ENCODE measurements around the gene HACD2. TPM values are rescaled to one million over a fixed set of nuclear protein-coding genes. Genes with fewer than 3 reads are reported as not detected.

The HACD2 gene
- total and polyA plus RNA-seq, 4 donors: 8.8 to 17.2 (median 12.8) TPM

DNA sequence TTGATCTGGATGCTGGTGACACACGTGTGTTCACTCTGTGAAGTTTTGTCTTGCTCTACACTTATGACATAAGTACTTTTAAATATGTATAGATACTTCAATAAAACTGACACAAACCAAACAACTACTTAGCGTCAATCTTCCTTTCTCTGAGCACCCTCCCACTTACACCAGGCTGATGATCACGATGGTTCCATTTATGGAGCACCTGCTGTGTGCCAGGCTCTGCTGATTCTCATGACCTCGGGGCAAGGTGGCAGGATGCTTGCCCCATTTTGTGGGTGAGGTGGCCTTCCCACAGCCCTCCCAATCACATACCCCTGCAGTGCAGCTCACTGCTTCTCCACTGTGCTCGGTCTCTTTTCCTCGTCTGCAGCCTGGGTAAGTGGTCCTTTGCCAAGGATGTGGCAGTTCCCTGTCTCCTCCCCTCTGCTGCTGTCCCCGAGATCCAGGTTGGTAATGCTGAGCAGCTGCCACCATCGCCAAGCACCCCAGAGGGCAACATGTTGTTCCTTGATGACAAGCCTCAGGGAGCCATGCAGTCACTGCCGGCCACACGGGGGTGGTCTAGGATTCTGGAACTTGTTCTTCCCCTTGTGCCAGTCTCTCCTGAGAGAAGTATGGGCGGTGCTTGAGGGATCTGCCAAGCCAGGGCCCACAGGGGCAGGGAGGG, 115.4 kb downstream of the HACD2 start:
- intact Hi-C loops (cut with DNase I): no loop called here
- no peak for DNase-seq
- Histone ChIP-seq H3K9me3 (ENCODE audit: control insufficient read depth, low read length) (no peaks in the 10 kb centered on the region), H3K36me3 (ENCODE audit: control insufficient read depth in 1 of 2, insufficient read depth in 2 of 2, low read length in 1 of 2) (no peaks in the 10 kb centered on the region), H3K4me1 (ENCODE audit: control insufficient read depth in 1 of 2, insufficient read depth in 2 of 2, low read length in 2 of 2) (no peaks in the 10 kb centered on the region), H3K27me3 (ENCODE audit: control insufficient read depth in 1 of 2, insufficient read depth in 2 of 2, low read length in 1 of 2) (no peaks in the 10 kb centered on the region), H3K4me3 (ENCODE audit: low read length in 2 of 2) (no peak overlapping the region), H3K27ac (ENCODE audit: low read depth in 1 of 2, low read length in 2 of 2) (no peak overlapping the region)
- no peak for ATAC-seq (ENCODE audit: low FRiP score)
- 72 to 76% methylated on average over 11 of the region's 11 CpGs for WGBS, 2 donors

DNA sequence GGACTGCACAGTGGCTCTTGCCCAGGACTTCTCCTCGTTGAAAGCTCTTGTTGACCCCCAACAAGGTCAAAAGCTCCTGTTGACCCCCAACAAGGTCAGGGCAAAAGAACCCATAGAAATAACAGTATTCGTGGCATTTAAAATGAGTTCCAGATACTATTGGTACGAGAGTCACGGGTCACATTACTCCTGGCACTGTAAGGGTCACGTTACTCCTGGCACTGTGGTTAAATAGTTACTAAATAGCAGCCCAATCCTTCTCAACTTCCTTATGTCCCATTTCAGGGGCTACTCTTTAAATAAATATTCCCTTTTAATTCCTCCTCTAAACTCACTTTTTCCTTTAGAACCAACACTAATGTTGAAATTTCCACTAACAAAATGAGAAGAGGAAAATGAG, 117.8 kb downstream of the HACD2 start:
- ATAC-seq (ENCODE audit: low FRiP score) (no peak), DNase-seq (no peak)

DNA sequence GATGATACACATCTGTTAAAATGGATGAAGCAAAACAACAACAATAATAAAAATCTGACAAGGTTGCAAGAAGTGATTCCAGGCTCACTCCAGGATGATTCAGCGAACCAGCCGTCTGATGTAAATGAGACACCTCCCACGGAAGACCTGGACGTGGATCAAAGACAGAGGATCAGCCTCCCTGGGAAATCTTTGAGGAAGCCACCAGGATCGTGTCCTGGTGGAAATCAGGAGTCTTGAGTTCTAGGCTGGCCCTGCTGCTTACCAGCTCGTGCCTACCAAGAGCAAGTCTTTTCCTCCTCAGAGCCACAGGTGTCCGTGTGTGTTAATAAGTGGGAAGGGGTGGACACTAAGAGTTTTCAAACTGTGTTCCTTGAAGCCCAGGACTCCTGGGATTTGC, 120.6 kb downstream of the HACD2 start:
- WGBS, 2 donors: 86 to 89% methylated on average over 7 of the region's 7 CpGs
- no peaks in the 10 kb centered on the region for H3K27me3 ChIP-seq (ENCODE audit: control insufficient read depth in 1 of 2, insufficient read depth in 2 of 2, low read length in 1 of 2)

More for the DNA sequence above, 117.8 kb downstream of the HACD2 start:
- H3K4me1 ChIP-seq (ENCODE audit: control insufficient read depth in 1 of 2, insufficient read depth in 2 of 2, low read length in 2 of 2): no peaks in the 10 kb centered on the region
- H3K27ac ChIP-seq (ENCODE audit: low read depth in 1 of 2, low read length in 2 of 2): no peak overlapping the region
- intact Hi-C loops (cut with DNase I): no loop called here
- no peaks in the 10 kb centered on the region for H3K27me3 ChIP-seq (ENCODE audit: control insufficient read depth in 1 of 2, insufficient read depth in 2 of 2, low read length in 1 of 2)
- no peak overlapping the region for H3K4me3 ChIP-seq (ENCODE audit: low read length in 2 of 2)
- no peaks in the 10 kb centered on the region for H3K9me3 ChIP-seq (ENCODE audit: control insufficient read depth, low read length)
- no peaks in the 10 kb centered on the region for H3K36me3 ChIP-seq (ENCODE audit: control insufficient read depth in 1 of 2, insufficient read depth in 2 of 2, low read length in 1 of 2)
- 85% methylated on average over 5 of the region's 5 CpGs for WGBS, 2 donors

DNA sequence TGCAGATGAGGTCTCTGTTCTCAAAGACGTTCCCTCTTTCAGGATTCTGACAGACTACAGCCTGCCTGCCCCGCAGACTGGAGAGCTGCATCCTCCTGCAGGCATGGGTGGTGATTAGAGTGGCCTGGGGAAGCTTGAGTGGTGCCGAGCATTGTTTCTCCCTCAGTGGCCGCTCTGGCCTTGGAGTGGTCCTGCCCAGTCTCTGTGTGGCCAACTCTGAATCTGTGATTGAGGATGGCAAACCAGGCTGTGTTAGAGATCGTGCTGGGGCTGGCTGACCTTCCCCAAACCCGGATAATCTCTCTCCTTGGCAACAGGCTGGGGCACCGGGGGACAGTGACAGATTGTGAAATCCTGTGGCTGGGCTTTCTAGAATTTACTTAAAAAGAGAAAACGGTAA, 125.0 kb downstream of the HACD2 start:
- Histone ChIP-seq H3K36me3 (ENCODE audit: control insufficient read depth in 1 of 2, insufficient read depth in 2 of 2, low read length in 1 of 2) (no peaks in the 10 kb centered on the region), H3K4me1 (ENCODE audit: control insufficient read depth in 1 of 2, insufficient read depth in 2 of 2, low read length in 2 of 2) (no peaks in the 10 kb centered on the region), H3K4me3 (ENCODE audit: low read length in 2 of 2) (no peak overlapping the region), H3K27ac (ENCODE audit: low read depth in 1 of 2, low read length in 2 of 2) (no peak overlapping the region), H3K27me3 (ENCODE audit: control insufficient read depth in 1 of 2, insufficient read depth in 2 of 2, low read length in 1 of 2) (no peaks in the 10 kb centered on the region), H3K9me3 (ENCODE audit: control insufficient read depth, low read length) (no peaks in the 10 kb centered on the region)
- DNase-seq: no peak
- peak; percentile 19 for ATAC-seq (ENCODE audit: low FRiP score)
- intact Hi-C loops (cut with DNase I): no loop called here
- WGBS, 2 donors: 27 to 28% methylated on average over 8 of the region's 8 CpGs

More for the DNA sequence above, 120.6 kb downstream of the HACD2 start:
- Histone ChIP-seq H3K4me1 (ENCODE audit: control insufficient read depth in 1 of 2, insufficient read depth in 2 of 2, low read length in 2 of 2) (no peaks in the 10 kb centered on the region), H3K36me3 (ENCODE audit: control insufficient read depth in 1 of 2, insufficient read depth in 2 of 2, low read length in 1 of 2) (no peaks in the 10 kb centered on the region), H3K4me3 (ENCODE audit: low read length in 2 of 2) (no peak overlapping the region), H3K9me3 (ENCODE audit: control insufficient read depth, low read length) (no peaks in the 10 kb centered on the region), H3K27ac (ENCODE audit: low read depth in 1 of 2, low read length in 2 of 2) (no peak overlapping the region)
- ATAC-seq (ENCODE audit: low FRiP score) (no peak), DNase-seq (no peak)
- intact Hi-C loops (cut with DNase I): no loop called here

DNA sequence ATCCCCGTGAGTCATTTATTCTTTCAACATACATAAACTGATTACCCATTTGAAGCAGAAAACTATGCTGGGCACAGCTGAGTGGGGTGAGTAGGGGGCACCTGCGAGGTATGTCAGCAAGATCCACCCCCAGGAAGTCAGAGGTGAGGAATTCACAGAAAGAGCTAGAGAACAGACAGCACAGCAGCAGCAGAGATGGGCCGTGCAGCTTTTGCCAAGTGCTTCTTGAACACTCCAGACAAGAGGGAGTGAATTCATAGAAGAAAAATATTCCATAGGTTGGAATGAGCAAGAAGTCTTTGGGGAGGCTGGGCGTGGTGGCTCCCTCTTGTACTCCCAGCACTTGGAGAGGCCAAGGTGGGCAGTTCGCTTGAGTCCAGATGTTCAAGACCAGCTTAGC, 126.6 kb downstream of the HACD2 start:
- H3K27me3 ChIP-seq (ENCODE audit: control insufficient read depth in 1 of 2, insufficient read depth in 2 of 2, low read length in 1 of 2): no peaks in the 10 kb centered on the region
- H3K4me3 ChIP-seq (ENCODE audit: low read length in 2 of 2): no peak overlapping the region
- no peak for DNase-seq
- no peak overlapping the region for H3K27ac ChIP-seq (ENCODE audit: low read depth in 1 of 2, low read length in 2 of 2)
- H3K36me3 ChIP-seq (ENCODE audit: control insufficient read depth in 1 of 2, insufficient read depth in 2 of 2, low read length in 1 of 2): no peaks in the 10 kb centered on the region
- intact Hi-C loops (cut with DNase I): no loop called here
- no peaks in the 10 kb centered on the region for H3K9me3 ChIP-seq (ENCODE audit: control insufficient read depth, low read length)
- no peaks in the 10 kb centered on the region for H3K4me1 ChIP-seq (ENCODE audit: control insufficient read depth in 1 of 2, insufficient read depth in 2 of 2, low read length in 2 of 2)
- no peak for ATAC-seq (ENCODE audit: low FRiP score)
- 82 to 87% methylated on average over 5 of the region's 5 CpGs for WGBS, 2 donors

DNA sequence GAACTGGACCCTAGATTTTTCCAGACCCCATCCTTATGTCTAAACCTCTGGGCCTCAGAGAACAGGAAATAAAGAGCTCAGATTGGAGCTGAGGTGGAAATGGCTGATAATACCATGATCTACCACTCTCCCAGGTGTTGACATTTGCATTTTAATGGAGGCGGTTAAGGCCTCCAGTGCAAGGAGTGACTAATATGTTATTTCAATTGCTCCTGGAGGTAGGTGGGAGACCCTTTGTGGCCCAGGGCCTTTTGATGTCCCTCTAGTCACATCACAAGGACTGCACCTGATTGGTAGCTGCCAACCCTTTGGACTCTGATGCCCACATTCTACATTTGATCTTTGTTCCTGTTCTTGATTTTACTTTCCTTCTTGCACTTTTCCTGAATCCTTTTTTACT, 127.0 kb downstream of the HACD2 start:
- Histone ChIP-seq H3K27me3 (ENCODE audit: control insufficient read depth in 1 of 2, insufficient read depth in 2 of 2, low read length in 1 of 2) (no peaks in the 10 kb centered on the region), H3K9me3 (ENCODE audit: control insufficient read depth, low read length) (no peaks in the 10 kb centered on the region), H3K4me1 (ENCODE audit: control insufficient read depth in 1 of 2, insufficient read depth in 2 of 2, low read length in 2 of 2) (no peaks in the 10 kb centered on the region), H3K36me3 (ENCODE audit: control insufficient read depth in 1 of 2, insufficient read depth in 2 of 2, low read length in 1 of 2) (no peaks in the 10 kb centered on the region), H3K4me3 (ENCODE audit: low read length in 2 of 2) (no peak overlapping the region), H3K27ac (ENCODE audit: low read depth in 1 of 2, low read length in 2 of 2) (no peak overlapping the region)
- no peak for ATAC-seq (ENCODE audit: low FRiP score)
- DNase-seq: no peak
- intact Hi-C loops (cut with DNase I): no loop called here
- WGBS, 2 donors: 77 to 91% methylated on average over 1 of the region's 1 CpG

DNA sequence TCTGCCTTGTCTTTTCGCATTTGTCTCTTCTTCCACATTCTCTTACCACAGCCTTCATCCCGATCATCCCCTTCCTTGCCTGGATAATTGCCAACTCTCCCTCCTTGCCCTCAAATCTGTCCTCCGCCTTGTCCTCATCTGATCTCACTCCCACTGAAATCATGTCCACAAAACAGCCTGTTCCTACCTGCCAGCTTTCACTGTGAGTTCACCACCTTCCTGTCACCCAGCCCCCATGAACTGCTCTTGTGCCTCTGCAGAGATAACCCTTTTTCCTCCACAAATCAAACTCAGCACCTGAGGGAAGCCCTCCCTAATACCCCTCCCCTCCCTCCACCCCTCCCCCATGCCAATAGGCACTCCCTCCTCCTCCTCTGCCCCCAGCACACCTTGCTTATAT, 131.2 kb downstream of the HACD2 start:
- intact Hi-C loops (cut with DNase I): loop anchor here in 1 of 2 donors (2.0 kb wide), 1 partner anchor 29 kb away; no protein-coding TSS in a partner anchor
- H3K4me3 ChIP-seq (ENCODE audit: low read length in 2 of 2): no peak overlapping the region
- DNase-seq (no peak), ATAC-seq (ENCODE audit: low FRiP score) (no peak)
- no peaks in the 10 kb centered on the region for H3K9me3 ChIP-seq (ENCODE audit: control insufficient read depth, low read length)
- WGBS, 2 donors: 57 to 70% methylated on average over 3 of the region's 3 CpGs
- no peak overlapping the region for H3K27ac ChIP-seq (ENCODE audit: low read depth in 1 of 2, low read length in 2 of 2)
- H3K36me3 ChIP-seq (ENCODE audit: control insufficient read depth in 1 of 2, insufficient read depth in 2 of 2, low read length in 1 of 2): no peaks in the 10 kb centered on the region
- no peaks in the 10 kb centered on the region for H3K4me1 ChIP-seq (ENCODE audit: control insufficient read depth in 1 of 2, insufficient read depth in 2 of 2, low read length in 2 of 2)
- no peaks in the 10 kb centered on the region for H3K27me3 ChIP-seq (ENCODE audit: control insufficient read depth in 1 of 2, insufficient read depth in 2 of 2, low read length in 1 of 2)

DNA sequence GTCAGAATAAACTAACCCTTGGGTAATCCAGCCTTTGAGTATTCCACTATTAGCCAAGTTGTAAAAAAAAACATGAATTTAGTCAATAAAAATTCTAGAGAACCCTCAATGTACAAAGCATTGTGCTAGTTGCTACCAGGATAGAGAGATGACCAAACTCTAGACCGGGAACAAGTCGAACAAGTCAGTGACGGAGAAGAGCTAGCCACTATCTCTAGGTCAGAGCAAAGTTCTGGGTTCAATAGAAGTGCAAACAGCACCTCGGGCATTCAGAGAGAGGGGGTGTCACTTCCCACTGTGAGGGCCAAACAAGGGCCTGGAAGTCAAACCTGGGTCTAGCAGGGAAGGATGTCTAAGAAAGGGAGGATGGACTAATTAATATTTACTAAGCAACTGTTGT, 133.7 kb downstream of the HACD2 start:
- no peak for DNase-seq
- no peaks in the 10 kb centered on the region for H3K36me3 ChIP-seq (ENCODE audit: control insufficient read depth in 1 of 2, insufficient read depth in 2 of 2, low read length in 1 of 2)
- intact Hi-C loops (cut with DNase I): loop anchor here in 1 of 2 donors (2.0 kb wide), 1 partner anchor 38 kb away; no protein-coding TSS in a partner anchor
- 86 to 87% methylated on average over 4 of the region's 4 CpGs for WGBS, 2 donors
- ATAC-seq (ENCODE audit: low FRiP score): no peak
- no peaks in the 10 kb centered on the region for H3K27me3 ChIP-seq (ENCODE audit: control insufficient read depth in 1 of 2, insufficient read depth in 2 of 2, low read length in 1 of 2)
- no peaks in the 10 kb centered on the region for H3K4me1 ChIP-seq (ENCODE audit: control insufficient read depth in 1 of 2, insufficient read depth in 2 of 2, low read length in 2 of 2)
- H3K27ac ChIP-seq (ENCODE audit: low read depth in 1 of 2, low read length in 2 of 2): no peak overlapping the region
- no peak overlapping the region for H3K4me3 ChIP-seq (ENCODE audit: low read length in 2 of 2)
- no peaks in the 10 kb centered on the region for H3K9me3 ChIP-seq (ENCODE audit: control insufficient read depth, low read length)

DNA sequence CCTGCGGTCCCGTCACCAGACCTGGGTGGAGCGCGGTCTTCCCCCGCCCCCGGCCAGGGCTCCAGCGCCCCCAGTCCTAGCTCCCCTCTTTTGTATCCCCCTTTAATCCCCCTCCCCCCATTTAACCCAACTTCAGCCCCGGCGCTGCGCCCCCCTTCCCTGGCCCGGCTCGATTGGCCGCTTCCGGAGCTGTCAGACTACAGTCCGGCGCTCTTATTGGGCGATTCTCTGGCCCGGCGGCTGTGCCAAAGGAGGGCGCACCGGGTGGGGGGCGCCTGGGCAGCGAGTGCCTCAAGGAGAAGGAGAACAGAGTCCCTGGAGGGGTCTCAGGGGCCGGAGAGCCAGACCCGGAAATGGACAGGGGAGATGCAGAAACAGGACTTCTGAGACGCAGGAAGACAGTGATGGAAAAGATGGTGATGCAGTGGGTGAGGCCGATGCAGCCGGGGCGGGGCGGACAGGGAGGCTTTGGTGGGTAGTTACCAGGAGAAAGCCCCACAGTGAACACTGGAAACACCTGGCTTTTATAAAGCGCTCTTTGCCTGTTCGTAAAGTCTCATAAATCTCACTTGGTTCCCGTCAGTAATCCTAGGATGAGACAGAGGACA, 134.8 kb downstream of the HACD2 start:
- 9% methylated on average over 26 to 33 of the region's 33 CpGs for WGBS, 2 donors
- intact Hi-C loops (cut with DNase I): loop anchor here (1.0 to 10.0 kb wide), 8 partner anchors 39 to 126 kb away; no protein-coding TSS in a partner anchor
- ATAC-seq (ENCODE audit: low FRiP score) (peak; percentile 14), DNase-seq (peak; percentile 56 to 84)
- no peaks in the 10 kb centered on the region for H3K9me3 ChIP-seq (ENCODE audit: control insufficient read depth, low read length)
- peak overlapping the region in 1 of 2 donors; percentile 52 for H3K27ac ChIP-seq (ENCODE audit: low read depth in 1 of 2, low read length in 2 of 2)
- no peaks in the 10 kb centered on the region for H3K36me3 ChIP-seq (ENCODE audit: control insufficient read depth in 1 of 2, insufficient read depth in 2 of 2, low read length in 1 of 2)
- H3K4me1 ChIP-seq (ENCODE audit: control insufficient read depth in 1 of 2, insufficient read depth in 2 of 2, low read length in 2 of 2): no peaks in the 10 kb centered on the region
- no peaks in the 10 kb centered on the region for H3K27me3 ChIP-seq (ENCODE audit: control insufficient read depth in 1 of 2, insufficient read depth in 2 of 2, low read length in 1 of 2)
- H3K4me3 ChIP-seq (ENCODE audit: low read length in 2 of 2): peak overlapping the region; percentile 59 to 87
